DND-41 (cell line): ENCODE results near the gene NOL4L.

Experiments
- ATAC-seq: fragments of 200-7000 bp; cut with Tn5 transposase; 3 replicates; pipeline ENCODE4 v1.9.1; 2021; ENCODE audit warnings: low read depth; ENCODE audit not compliant: insufficient read depth
- DNase-seq: peaks from one replicate; pipeline ENCODE4 v3.0.0-alpha.2; 2020
- H2AFZ ChIP-seq: 2 replicates; pipeline ENCODE4 v1.6.0; 2012; ENCODE audit warnings: low read depth, low read length
- H3K27ac ChIP-seq: 2 replicates; pipeline ENCODE4 v1.5.1; 2012; ENCODE audit warnings: low read length, inconsistent platforms
- H3K27me3 ChIP-seq: fragments of 200-600 bp; sonication (generic); 2 replicates; pipeline ENCODE4 v1.6.0; 2012; ENCODE audit warnings: low read length, mild to moderate bottlenecking, inconsistent platforms; ENCODE audit not compliant: insufficient read depth, poor library complexity
- H3K36me3 ChIP-seq: 2 replicates; pipeline ENCODE4 v1.5.1; 2012; ENCODE audit warnings: low read length, inconsistent platforms; ENCODE audit not compliant: insufficient read depth
- H3K4me1 ChIP-seq: 2 replicates; pipeline ENCODE4 v1.5.1; 2012; ENCODE audit warnings: mild to moderate bottlenecking, low read length; ENCODE audit not compliant: insufficient read depth
- H3K4me2 ChIP-seq: 2 replicates; pipeline ENCODE4 v1.6.0; 2012; ENCODE audit warnings: mild to moderate bottlenecking, moderate library complexity, low read length, inconsistent platforms; ENCODE audit not compliant: insufficient read depth
- H3K4me3 ChIP-seq, 2 experiments: fragments of 200-600 bp in 1 of 2; shearing (Covaris generic) in 1 of 2; 2 replicates each; pipeline ENCODE4 v1.5.1; 2012 to 2016; ENCODE audit warnings: inconsistent platforms in 2 of 2, low read length in 2 of 2, mild to moderate bottlenecking in 2 of 2, low read depth in 1 of 2, moderate library complexity in 1 of 2
- H3K79me2 ChIP-seq: 2 replicates; pipeline ENCODE4 v1.6.0; 2012; ENCODE audit warnings: low read length, inconsistent platforms; ENCODE audit not compliant: insufficient read depth
- H3K9ac ChIP-seq: 2 replicates; pipeline ENCODE4 v1.6.0; 2012; ENCODE audit warnings: low read depth, mild to moderate bottlenecking, inconsistent platforms, low read length, moderate library complexity
- H3K9me3 ChIP-seq: 2 replicates; pipeline ENCODE4 v1.5.1; 2012; ENCODE audit warnings: low read length, moderate library complexity, mild to moderate bottlenecking, inconsistent platforms; ENCODE audit not compliant: insufficient read depth, severe bottlenecking
- H4K20me1 ChIP-seq: 2 replicates; pipeline ENCODE4 v1.6.0; 2012; ENCODE audit warnings: low read length; ENCODE audit not compliant: insufficient read depth
- CTCF ChIP-seq: IDR thresholded peaks from 2 replicates; pipeline ENCODE4 v1.5.1; 2012; ENCODE audit warnings: borderline replicate concordance, low read length, moderate library complexity, mild to moderate bottlenecking; ENCODE audit not compliant: poor library complexity, severe bottlenecking; ENCODE audit errors: extremely low read depth
- EZH2 ChIP-seq: IDR thresholded peaks from 3 replicates; pipeline ENCODE4 v1.6.1; 2012; ENCODE audit warnings: borderline replicate concordance, low read depth, mild to moderate bottlenecking, moderate library complexity, low read length, inconsistent platforms; ENCODE audit not compliant: severe bottlenecking

The NOL4L gene

GRCh38 chr20:32490942-32491763, 94.0 kb downstream of the NOL4L start:
- H3K36me3 ChIP-seq = peaks cover 18% of the 10 kb centered on the region
- no peak for TF ChIP-seq CTCF
- no peak for TF ChIP-seq EZH2
- ATAC-seq (no peak), DNase-seq (no peak)
- no peaks in the 10 kb centered on the region for H3K27me3 ChIP-seq
- H3K79me2 ChIP-seq = no peaks in the 10 kb centered on the region
- H3K4me1 ChIP-seq = peaks cover 5% of the 10 kb centered on the region
- H3K4me2 ChIP-seq = no peak overlapping the region
- H2AFZ ChIP-seq = no peak overlapping the region
- no peak overlapping the region for H3K4me3 ChIP-seq
- no peak overlapping the region for H3K9ac ChIP-seq
- H3K27ac ChIP-seq = no peak overlapping the region
- no peaks in the 10 kb centered on the region for H3K9me3 ChIP-seq
- H4K20me1 ChIP-seq = no peaks in the 10 kb centered on the region

- ATAC-seq = no peak
- TF ChIP-seq EZH2 = no peak
- TF ChIP-seq CTCF = no peak
- Histone ChIP-seq H4K20me1 (no peaks in the 10 kb centered on the region), H3K9me3 (no peaks in the 10 kb centered on the region), H2AFZ (no peak overlapping the region), H3K36me3 (peaks cover 19% of the 10 kb centered on the region), H3K27me3 (no peaks in the 10 kb centered on the region), H3K79me2 (peaks cover 11% of the 10 kb centered on the region), H3K9ac (no peak overlapping the region), H3K4me3 (no peak overlapping the region), H3K27ac (0 out of 2 replicates have a peak overlapping the region, but pooled peaks have one; percentile 5), H3K4me2 (no peak overlapping the region), H3K4me1 (peaks cover 22% of the 10 kb centered on the region)
- no peak for DNase-seq
Measured at GRCh38 chr20:32488066-32488838, 96.9 kb downstream of the NOL4L start.

GRCh38 chr20:32487381-32487780, 97.8 kb downstream of the NOL4L start:
- Histone ChIP-seq H3K4me3 (no peak overlapping the region), H3K27me3 (no peaks in the 10 kb centered on the region), H3K4me1 (peaks cover 26% of the 10 kb centered on the region), H3K27ac (no peak overlapping the region), H3K9me3 (no peaks in the 10 kb centered on the region), H4K20me1 (peaks cover 5% of the 10 kb centered on the region; the same call in 1 of the 2 replicates), H3K79me2 (peaks cover 16% of the 10 kb centered on the region), H3K36me3 (peaks cover 11% of the 10 kb centered on the region), H3K9ac (no peak overlapping the region), H3K4me2 (no peak overlapping the region), H2AFZ (no peak overlapping the region)
- no peak for ATAC-seq
- TF ChIP-seq EZH2 (no peak), CTCF (no peak)
- no peak for DNase-seq
